Measurements from ENCODE around the gene TEX53. TPM values are rescaled to one million over a fixed set of nuclear protein-coding genes. Genes with fewer than 3 reads are reported as not detected.

Gene TEX53
- total RNA-seq, 1 donor from 2014 or later, result not detected

- DNase-seq (ENCODE audit: low read depth in 2 of 2), result no peak
These were observed 15.6 kb downstream of the TEX53 start for GRCh38 chr9:114641967-114642366.

DNA sequence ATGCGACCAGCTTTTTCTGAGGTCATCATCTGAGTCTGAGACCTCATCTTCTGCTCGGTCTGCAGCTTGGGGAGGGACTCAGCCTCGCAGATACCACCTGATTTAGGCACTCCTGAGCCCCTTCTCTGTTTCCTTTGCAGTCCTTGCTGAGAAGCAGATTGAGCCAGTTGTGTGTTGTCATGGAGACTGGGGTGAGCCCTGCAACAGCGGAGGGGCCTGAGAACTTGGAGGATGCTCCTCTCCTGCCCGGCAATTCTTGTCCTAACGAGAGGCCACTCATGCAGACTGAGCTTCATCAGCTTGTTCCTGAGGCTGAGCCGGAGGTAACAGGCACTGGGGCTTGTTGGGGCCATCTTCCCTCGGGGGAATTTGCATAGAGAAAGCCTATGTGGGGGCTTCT is 19.2 kb downstream of the TEX53 start:
- DNase-seq (ENCODE audit: low read depth in 2 of 2), result no peak

DNA sequence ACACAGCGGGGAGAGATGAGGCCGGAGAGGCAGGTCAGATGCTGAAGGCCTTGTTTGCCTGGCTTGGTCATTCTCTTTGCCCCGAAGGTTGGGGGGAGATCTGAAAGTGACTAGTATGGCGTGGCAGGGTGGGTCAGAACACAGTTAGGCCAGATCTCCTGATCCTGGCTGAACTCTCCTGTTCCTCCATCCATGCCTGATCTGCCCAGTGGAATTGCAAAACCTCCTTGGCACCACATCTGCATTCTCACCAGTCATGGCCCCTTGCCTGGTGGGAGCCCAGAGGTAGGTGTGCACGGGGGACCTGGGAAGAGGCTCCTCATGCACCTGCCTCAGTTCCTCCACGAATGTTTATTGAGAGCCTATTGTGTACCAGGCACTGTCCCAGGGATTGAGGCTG is 23.2 kb downstream of the TEX53 start:
- DNase-seq (ENCODE audit: low read depth in 2 of 2), result no peak

DNA sequence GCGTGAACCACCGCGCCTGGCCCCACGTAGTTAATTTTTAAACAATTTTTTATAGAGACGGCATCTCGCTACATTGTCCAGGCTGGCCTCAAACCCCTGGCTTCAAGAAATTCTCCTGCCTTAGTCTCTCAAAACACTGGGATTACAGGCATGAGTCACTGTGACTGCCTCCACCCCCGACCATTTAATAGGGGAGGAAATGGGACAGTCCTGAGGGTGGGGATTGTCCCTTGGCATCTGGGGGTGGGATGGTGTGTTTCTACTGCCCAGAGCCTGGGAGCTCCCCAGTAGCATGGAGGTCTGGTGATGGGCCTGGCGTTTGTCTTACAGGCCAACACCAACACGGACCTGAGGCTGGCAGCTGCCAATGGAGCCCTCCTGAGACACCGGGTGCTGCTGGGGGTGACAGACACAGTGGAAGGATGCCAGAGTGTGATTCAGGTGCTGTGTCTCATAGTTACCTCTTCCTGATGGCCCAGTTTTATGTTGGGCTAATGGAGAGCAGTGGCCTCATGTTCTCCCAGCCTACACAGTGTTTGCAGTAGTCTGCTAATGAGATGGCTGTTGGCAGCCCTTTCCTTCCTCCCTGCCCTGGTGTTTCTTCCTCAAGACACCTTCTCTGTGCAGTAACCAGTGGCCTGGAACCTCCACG is 24.0 kb downstream of the TEX53 start:
- no peak for DNase-seq (ENCODE audit: low read depth in 2 of 2)

GRCh38 chr9:114631166-114631565 is 26.4 kb downstream of the TEX53 start:
- no peak for DNase-seq (ENCODE audit: low read depth in 2 of 2)

DNA sequence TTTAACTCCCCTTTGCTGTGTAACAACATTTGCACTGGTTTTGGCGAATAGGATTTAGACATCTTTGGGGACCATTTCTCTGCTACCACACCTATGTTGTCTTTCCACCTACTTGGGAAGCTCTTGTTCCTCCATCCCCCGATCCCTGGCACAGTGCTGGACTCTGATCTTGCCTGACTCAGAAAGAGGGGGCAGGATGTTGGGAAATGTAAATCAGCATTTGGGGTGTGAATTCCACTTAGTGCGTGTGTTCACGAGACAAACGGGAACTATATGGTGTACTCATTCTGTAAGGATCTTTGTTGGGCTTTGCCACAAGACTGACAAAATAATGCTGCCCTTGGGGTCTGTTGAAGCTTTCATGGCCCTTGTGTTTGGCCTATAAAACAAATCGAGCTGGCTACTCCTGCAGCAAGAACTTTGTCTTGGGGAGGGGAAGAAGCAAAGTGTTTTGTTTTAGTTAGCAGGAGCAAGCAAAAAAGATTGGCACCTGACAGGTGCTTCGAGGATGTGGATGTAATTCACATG is 28.0 kb downstream of the TEX53 start:
- no peak for DNase-seq (ENCODE audit: low read depth in 2 of 2)

DNA sequence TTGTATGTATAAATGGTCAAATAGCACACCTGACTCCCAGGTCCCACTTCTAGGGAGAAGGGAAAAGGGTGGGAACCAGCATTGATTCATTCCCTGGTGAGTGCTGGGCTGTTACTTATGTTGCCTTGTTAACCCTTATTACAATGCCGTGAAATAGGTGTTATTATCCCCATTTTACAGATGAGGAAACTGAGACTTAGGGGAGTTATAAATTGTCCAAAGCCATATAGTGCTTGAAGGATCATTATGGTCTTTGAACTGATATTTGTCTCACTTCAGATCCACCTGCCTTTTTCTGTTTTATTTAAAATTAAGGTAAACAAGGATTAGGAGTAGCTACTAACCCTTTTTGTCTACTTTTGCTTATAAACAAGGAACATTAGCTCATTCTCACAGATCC is 30.1 kb downstream of the TEX53 start:
- DNase-seq (ENCODE audit: low read depth in 2 of 2), result no peak

GRCh38 chr9:114626415-114627020 is 31.1 kb downstream of the TEX53 start:
- DNase-seq (ENCODE audit: low read depth in 2 of 2), result no peak

GRCh38 chr9:114624677-114625076 is 32.9 kb downstream of the TEX53 start:
- DNase-seq (ENCODE audit: low read depth in 2 of 2), result no peak

GRCh38 chr9:114621975-114622609 is 35.5 kb downstream of the TEX53 start:
- DNase-seq (ENCODE audit: low read depth in 2 of 2), result peak in 1 of 2 donors; percentile 67

- no peak for DNase-seq (ENCODE audit: low read depth in 2 of 2)
These were observed 36.0 kb downstream of the TEX53 start for GRCh38 chr9:114621561-114621960.

GRCh38 chr9:114619191-114619761 is 38.3 kb downstream of the TEX53 start:
- peak in 1 of 2 donors; percentile 21 for DNase-seq (ENCODE audit: low read depth in 2 of 2)

DNA sequence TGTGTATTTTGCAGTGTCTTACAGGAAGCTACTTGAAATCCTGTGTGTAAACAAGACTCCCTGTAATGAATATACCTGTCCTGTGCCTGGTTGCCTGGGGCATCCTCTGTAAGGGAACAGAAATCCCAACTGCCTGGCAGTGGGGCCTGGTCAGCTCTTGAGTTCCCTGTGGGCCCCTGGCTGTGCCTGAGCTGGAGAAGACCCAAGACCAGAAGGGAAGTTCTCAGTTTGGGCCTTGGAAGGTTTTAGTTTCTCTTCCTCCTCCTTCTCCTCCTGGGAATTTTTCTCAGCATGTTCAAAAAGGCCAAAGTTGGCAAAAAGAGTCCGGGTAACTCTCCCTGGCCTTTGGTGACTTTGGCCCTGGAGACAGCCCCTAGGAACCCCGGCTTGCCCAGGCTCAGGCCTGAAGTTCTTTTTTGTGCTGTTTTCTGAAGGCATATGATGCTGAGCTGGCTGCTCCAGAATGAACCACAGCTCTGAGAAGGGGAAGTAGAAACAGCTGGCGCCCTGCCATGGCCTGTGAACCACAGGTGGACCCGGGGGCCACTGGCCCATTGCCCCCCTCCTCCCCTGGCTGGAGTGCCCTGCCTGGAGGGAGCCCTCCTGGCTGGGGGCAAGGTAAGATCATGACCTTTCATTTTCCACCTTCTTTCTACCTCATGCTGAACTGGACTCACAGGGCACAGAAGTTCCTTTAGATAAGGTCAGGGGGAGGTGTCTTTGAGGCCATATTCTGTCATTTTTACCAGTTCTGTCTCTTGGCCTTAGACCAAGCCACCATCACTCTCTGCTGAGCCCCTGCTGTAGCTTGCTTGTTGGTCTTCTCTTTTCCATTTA is 40.7 kb downstream of the TEX53 start:
- no peak for DNase-seq (ENCODE audit: low read depth in 2 of 2)

DNA sequence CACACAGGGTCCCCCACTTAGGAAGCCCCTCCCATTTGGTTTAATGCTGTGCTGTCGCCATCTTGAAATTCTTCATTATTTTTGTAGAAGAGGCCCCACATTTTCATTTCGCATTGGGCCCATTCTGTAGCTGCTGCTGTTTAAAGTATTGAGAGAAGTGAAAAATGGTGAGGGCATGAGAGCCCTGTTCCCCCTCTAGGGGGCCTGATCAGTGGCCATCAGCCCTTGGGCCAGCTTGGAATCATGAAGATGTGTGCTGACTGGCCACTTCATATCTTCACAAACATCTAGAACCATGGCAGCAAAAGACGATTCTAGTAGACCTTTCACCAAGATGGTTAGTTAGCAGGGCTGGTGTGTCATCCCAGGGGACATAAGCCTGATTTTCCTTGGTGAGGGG is 43.2 kb downstream of the TEX53 start:
- no peak for DNase-seq (ENCODE audit: low read depth in 2 of 2)

DNA sequence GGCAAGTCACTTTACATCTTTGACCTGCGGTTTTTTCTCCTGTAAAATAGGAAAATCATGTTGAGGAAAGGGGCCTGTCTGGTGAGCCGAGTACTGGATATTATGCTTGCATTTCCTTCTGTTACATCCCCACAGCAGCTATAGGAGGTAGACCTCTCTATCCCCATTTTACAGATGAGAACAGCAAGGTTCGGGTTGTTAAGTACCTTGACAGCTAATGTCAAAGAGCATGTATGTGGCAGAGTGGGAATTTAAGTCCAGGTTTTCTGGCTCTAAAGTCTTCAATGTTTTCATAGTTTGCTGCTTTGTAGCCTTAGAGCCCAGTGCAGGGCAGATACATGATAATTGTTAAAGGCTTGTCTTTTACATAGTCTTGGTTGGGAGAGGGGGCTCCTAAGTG is 43.7 kb downstream of the TEX53 start:
- no peak for DNase-seq (ENCODE audit: low read depth in 2 of 2)

DNA sequence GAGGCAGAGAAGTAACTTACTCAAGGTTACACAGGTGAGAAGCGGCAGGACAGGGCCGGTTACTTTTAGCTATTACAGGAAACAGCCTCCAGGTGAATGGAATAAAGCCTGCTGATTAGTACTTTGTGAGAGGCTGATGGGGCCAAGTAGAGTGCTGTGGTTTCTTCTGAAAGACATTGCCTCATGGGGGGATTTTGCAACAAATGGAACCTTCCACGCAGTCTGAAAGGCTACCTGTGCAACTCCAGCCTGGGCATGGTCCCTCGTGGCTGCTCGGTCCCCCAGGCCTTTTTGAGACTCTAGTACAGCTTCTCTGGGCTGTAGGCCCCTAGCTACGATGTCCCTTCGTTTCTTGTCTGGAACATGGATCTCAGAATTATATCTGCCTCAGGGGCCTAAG is 44.5 kb downstream of the TEX53 start:
- DNase-seq (ENCODE audit: low read depth in 2 of 2), result no peak

DNA sequence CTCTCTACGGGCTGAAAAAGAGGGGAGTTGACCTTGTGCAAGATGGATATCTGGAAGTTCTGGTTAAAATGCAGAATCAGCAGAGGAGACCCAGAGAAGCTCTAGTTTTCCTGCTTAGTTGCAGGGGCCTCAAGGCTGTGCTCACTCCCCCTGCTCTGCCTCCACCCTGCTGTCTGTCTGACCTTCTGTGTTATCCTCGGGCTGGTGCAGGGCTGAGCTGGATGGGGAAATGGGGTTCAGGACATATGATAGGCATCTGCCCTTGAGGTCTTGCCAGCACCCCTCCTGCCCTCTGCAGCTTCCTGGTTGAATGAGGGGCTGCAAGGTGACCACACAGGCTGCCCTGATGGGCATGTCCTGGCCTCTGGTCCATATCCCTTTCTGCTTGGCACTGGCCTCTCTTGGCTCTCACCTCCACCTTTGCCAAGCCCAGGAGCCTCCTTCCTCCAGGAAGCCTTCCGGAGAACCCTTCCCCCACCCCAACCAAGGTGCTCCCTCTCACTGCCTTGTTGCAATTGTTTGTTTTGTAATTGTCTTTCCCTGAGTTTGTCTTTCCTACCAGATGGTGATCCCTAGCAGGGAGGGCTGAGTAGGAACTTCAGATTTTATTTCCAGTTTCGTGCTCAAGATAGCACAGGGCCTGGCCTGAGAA is 45.2 kb downstream of the TEX53 start:
- no peak for DNase-seq (ENCODE audit: low read depth in 2 of 2)

- DNase-seq (ENCODE audit: low read depth in 2 of 2), result peak in 1 of 2 donors; percentile 62
These were observed 45.9 kb downstream of the TEX53 start for GRCh38 chr9:114611516-114612271.

DNA sequence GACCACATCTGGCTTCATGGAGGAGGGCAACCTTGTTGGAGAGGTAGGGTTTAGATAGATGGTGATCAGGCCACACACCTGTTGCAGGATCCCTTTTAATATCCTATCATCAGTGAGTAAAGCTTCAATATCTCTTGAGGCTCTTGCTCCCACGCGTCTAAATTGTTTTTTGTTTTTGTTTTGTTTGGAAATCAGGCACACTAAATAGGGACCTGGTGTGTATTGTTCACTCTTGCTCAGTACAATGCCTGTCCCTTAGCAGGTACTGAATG is 49.1 kb downstream of the TEX53 start:
- DNase-seq (ENCODE audit: low read depth in 2 of 2), result no peak

GRCh38 chr9:114607671-114608524 is 49.7 kb downstream of the TEX53 start:
- no peak for DNase-seq (ENCODE audit: low read depth in 2 of 2)
